ENCODE measurements around the gene C9. TPM values are rescaled to one million over a fixed set of nuclear protein-coding genes. Genes with fewer than 3 reads are reported as not detected.
A peak's percentile ranks its signal among the peaks of the same experiment; 100 is the strongest.
"Not testable (repeated sequence)": the region's sequence is repeated elsewhere in the genome, so short reads cannot be mapped to it uniquely, and the experiment has no call there.

C9 gene
- total RNA-seq, 1 donor from 2014 or later = under 0.01 TPM

- DNase-seq (ENCODE audit: low read depth in 2 of 2) = no peak
Observed at GRCh38 chr5:39373791-39374190, 9.5 kb upstream of the C9 start.

DNA sequence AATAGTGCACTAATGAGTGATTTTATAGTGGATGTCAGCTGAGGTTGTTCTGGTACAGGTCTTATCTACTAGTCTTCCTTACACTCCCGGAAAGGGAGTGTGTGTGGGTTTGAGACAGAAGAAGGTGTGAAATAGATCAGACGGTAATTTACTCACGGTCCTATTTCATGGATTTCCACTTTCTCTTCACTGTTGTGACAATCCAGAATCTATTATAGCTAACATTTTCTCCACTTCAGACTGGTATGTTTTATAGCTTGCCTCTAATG, 7.0 kb upstream of the C9 start:
- no peak for DNase-seq (ENCODE audit: low read depth in 2 of 2)

- DNase-seq (ENCODE audit: low read depth in 2 of 2) = no peak
Observed at GRCh38 chr5:39370555-39371366, 6.5 kb upstream of the C9 start.

DNA sequence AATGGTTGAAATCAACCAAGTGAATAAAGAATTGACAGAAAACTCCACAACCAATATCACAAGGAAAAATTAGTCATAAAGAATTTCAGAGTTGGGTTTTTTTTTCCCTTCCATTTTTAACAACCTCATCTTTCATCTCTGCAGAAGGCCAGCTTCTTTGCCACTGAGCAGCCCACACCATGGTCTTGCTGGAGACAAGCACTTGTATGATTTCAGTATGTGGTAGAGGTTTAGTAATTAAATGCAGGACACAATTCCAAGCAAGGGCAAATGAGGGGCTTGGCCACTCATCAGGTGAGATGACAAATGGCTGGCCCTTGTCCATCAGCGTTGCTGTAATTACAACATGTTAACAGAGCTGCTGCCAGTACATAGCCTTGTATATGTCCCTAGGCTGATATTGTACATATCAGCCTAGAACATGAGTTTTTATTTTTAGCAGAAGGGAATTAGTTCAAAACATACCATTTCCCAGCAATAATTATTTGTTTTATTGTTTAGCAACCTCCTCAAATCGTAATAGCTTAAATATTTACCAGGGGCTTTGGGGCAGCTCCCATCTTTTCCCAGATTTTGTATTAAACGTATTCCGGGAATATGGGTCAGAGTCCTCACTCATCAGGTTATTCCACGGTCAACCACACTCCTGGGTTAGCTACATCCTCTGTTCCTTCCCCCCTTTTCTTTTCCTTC, 5.0 kb upstream of the C9 start:
- no peak for DNase-seq (ENCODE audit: low read depth in 2 of 2)

- DNase-seq (ENCODE audit: low read depth in 2 of 2) = no peak
Observed at GRCh38 chr5:39368116-39368515, 3.8 kb upstream of the C9 start.

DNA sequence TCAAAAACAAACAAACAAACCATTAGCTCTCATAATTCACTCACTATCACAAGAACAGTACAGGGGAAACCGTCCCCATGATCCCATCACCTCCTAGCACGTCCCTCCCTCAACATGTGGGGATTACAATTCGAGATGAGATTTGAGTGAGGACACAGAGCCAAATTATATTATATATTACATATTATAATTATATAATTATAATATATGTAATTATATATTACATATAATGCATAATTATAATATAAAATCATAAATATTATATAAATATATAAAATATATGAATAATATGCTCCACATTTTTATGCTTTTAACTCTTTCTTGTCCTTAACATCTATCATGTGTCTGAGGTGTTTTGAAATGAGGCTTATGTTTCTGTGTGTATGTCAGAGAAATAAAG, 3.4 kb upstream of the C9 start:
- no peak for DNase-seq (ENCODE audit: low read depth in 2 of 2)

GRCh38 chr5:39363217-39363616, 1.1 kb downstream of the C9 start:
- DNase-seq (ENCODE audit: low read depth in 2 of 2) = no peak

GRCh38 chr5:39362646-39363045, 1.6 kb downstream of the C9 start:
- DNase-seq (ENCODE audit: low read depth in 2 of 2) = no peak

DNA sequence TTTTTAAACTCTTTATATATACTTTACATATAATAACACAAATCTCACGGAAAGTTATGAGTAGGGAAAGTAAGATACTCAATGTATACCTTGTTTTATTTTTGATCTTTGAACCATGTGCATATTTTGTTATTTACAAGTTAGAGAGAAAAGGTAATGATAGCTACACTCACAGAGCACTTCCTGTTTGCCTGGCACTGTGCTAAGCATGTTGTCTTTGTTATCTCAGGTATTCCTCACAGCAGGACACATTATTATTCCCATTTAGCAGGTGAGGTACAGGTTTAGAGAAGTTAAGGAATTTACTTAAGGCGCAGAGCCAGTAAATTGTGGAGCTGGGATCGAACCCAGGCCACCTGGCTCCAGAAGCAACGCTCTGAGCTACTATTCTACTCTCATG, 3.0 kb downstream of the C9 start:
- DNase-seq (ENCODE audit: low read depth in 2 of 2) = no peak

GRCh38 chr5:39360471-39361111, 3.7 kb downstream of the C9 start:
- DNase-seq (ENCODE audit: low read depth in 2 of 2) = peak; percentile 67 to 82

GRCh38 chr5:39356263-39356662, 8.0 kb downstream of the C9 start:
- no peak for DNase-seq (ENCODE audit: low read depth in 2 of 2)

DNA sequence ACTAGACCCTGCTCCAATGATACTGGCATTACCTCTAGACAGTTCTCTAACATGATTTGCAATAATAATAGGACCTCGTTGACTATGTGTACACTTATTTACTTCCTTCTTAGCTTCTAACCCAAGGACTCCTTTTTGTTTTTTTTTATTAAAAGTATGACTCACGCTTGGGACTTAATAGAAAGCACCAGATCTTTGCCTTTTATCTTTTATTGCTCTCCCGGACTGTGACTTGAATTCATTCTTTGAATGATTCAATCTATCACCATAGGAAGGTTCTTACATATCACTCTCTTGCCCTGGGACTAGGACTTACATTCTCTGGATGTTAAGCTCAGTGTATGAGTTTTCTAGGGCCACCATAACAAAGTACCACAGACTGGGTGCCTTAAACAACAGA, 9.0 kb downstream of the C9 start:
- peak in 1 of 2 donors; percentile 52 for DNase-seq (ENCODE audit: low read depth in 2 of 2)

DNA sequence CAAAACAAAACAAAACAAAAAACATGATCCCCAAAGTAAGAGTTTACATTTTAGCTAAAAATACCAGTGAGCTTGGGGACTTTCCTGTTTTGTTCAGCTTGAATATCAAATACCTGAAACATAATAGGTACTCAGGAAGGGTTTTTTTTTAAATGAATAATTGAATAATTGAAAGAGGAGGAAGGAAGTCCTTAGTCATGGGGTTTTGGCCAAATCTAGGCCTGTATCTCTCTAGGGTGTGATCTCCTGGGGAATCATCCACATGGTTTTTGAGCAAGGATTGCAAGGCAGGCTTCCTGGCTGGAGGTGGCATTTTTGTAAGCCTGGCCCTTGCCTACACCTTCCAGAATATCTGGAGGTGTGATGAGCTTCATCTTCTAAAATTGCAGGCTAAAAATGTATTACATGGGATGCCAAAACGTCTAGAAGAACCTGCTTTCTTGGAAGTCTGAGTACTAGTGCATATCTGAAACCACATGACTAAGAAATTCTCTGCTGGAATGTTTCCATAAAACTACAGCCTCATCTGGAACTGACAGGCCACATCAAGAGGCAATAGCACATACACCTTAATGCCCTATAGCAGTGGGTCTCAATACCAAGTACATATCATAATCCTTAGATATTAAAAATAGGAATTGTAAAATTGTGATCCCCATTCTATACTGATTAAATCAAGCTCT, 10.4 kb downstream of the C9 start:
- peak in 1 of 2 donors; percentile 50 for DNase-seq (ENCODE audit: low read depth in 2 of 2)

DNA sequence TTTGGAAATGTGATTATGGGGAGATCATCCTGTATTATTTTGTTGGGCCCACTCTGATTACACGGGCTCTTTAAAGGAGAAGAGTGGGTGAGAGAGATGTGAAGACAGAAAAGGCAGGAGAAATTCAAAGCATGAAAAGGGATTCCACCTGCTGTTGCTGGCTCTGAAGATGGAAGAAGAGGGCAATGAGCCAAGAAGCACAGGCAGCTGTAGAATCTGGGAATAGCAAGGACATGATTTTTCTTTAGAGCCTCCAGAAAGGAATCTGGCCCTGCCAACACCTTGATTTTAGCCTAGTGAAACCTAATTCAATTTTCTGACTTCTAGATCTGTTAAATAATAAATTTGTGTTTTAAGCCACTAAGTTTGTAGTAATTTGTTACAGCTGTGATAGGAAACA, 11.3 kb downstream of the C9 start:
- no peak for DNase-seq (ENCODE audit: low read depth in 2 of 2)

- DNase-seq (ENCODE audit: low read depth in 2 of 2) = no peak
Observed at GRCh38 chr5:39352170-39352569, 12.1 kb downstream of the C9 start.

- DNase-seq (ENCODE audit: low read depth in 2 of 2) = no peak
Observed at GRCh38 chr5:39349484-39349883, 14.8 kb downstream of the C9 start.

DNA sequence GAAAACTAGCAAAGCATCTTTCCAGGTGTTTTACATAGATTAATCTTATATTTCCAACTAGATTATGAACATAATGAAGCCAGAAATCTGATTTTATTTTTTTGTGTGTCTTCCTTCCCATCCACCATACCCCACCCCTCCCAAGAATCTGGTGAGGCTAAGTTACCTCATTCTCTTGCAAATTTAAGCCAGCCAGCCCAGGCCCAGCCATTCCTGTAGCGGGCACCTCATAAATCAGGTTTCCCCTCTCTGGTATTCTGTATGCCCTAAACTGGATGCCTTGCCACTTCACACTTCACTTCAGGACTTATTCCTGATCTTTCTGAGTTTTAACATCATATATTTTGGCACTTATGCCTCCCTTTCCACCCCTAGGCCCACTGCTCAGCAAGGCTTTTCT, 21.8 kb downstream of the C9 start:
- DNase-seq (ENCODE audit: low read depth in 2 of 2) = no peak

DNA sequence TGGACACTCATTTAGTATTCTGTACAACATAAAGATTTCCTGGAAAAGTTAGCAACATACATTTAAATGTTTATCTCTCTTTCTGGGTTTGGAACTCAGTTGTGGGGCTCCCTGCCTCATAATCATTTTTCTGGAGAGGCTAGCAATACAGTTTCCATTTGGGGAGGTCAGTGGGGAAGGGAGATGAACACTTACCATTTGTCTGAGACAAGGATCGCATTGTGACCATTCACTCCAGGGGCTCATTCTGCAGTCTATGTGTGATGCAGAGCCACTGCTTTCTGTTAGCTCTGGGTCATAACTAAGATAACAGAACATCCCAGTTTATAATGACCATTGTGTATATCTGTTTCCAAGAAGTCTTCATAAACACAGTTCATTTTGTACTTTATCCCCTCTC, 22.4 kb downstream of the C9 start:
- no peak for DNase-seq (ENCODE audit: low read depth in 2 of 2)

- DNase-seq (ENCODE audit: low read depth in 2 of 2) = no peak
Observed at GRCh38 chr5:39340506-39340905, 23.8 kb downstream of the C9 start.

- DNase-seq (ENCODE audit: low read depth in 2 of 2) = no peak
Observed at GRCh38 chr5:39337252-39337915, 26.9 kb downstream of the C9 start.

- not testable (repeated sequence) for DNase-seq (ENCODE audit: low read depth in 2 of 2)
Observed at GRCh38 chr5:39334296-39334695, 30.0 kb downstream of the C9 start.

GRCh38 chr5:39333104-39333503, 31.2 kb downstream of the C9 start:
- DNase-seq (ENCODE audit: low read depth in 2 of 2) = no peak
